MM.1S (cell line): Measurements from ENCODE around the gene GRPEL1.

Source experiments
- DNase-seq: peaks from one replicate; pipeline ENCODE4 v3.0.0-alpha.2; 2015
- H2AFZ ChIP-seq: fragments of 300-600 bp; sonication (generic); 2 replicates; pipeline ENCODE4 v1.6.0; 2016; ENCODE audit warnings: antibody characterized with exemption, low read length
- H3F3A ChIP-seq: fragments of 300-600 bp; sonication (generic); 2 replicates; pipeline ENCODE4 v1.6.1; 2016; ENCODE audit warnings: mild to moderate bottlenecking, antibody characterized with exemption, low read length, moderate library complexity, mixed read lengths; ENCODE audit not compliant: insufficient read depth
- H3K27ac ChIP-seq: fragments of 300-600 bp; sonication (generic); 2 replicates; pipeline ENCODE4 v1.5.1; 2016; ENCODE audit warnings: mild to moderate bottlenecking, low read length
- H3K27me3 ChIP-seq: fragments of 300-600 bp; sonication (generic); replicated peaks from 2 replicates; pipeline ENCODE4 v1.6.0; 2016; ENCODE audit warnings: low read length; ENCODE audit not compliant: insufficient read depth
- H3K36me3 ChIP-seq: fragments of 300-600 bp; sonication (generic); replicated peaks from 2 replicates; pipeline ENCODE4 v1.6.1; 2016; ENCODE audit warnings: mild to moderate bottlenecking, low read length, mixed read lengths; ENCODE audit not compliant: insufficient read depth
- H3K4me1 ChIP-seq: fragments of 300-600 bp; sonication (generic); 2 replicates; pipeline ENCODE4 v1.6.1; 2016; ENCODE audit warnings: low read length, mixed read lengths
- H3K4me2 ChIP-seq: fragments of 300-600 bp; sonication (generic); 2 replicates; pipeline ENCODE4 v1.6.0; 2016; ENCODE audit warnings: low read depth, low read length
- H3K4me3 ChIP-seq: fragments of 300-600 bp; sonication (generic); 2 replicates; pipeline ENCODE4 v1.5.1; 2016; ENCODE audit warnings: low read length, mixed read lengths
- H3K79me2 ChIP-seq: fragments of 300-600 bp; sonication (generic); 2 replicates; pipeline ENCODE4 v1.6.1; 2016; ENCODE audit warnings: mixed run types, low read length, mixed read lengths
- H3K9ac ChIP-seq: fragments of 300-600 bp; sonication (generic); 2 replicates; pipeline ENCODE4 v1.6.1; 2016; ENCODE audit warnings: low read length, mixed read lengths
- H3K9me2 ChIP-seq: fragments of 300-600 bp; sonication (generic); replicated peaks from 2 replicates; pipeline ENCODE4 v1.6.1; 2016; ENCODE audit warnings: mild to moderate bottlenecking, low read length, mixed read lengths; ENCODE audit not compliant: insufficient read depth
- H3K9me3 ChIP-seq: fragments of 300-600 bp; sonication (generic); replicated peaks from 2 replicates; pipeline ENCODE4 v1.6.1; 2016; ENCODE audit warnings: mild to moderate bottlenecking, low read length, mixed read lengths; ENCODE audit not compliant: insufficient read depth
- H4K20me1 ChIP-seq: fragments of 300-600 bp; sonication (generic); 2 replicates; pipeline ENCODE4 v1.6.1; 2016; ENCODE audit warnings: mild to moderate bottlenecking, low read length, moderate library complexity, mixed read lengths; ENCODE audit not compliant: insufficient read depth
- EZH2 ChIP-seq: fragments of 300-600 bp; sonication (generic); optimal IDR thresholded peaks from 2 replicates; pipeline ENCODE3; 2017; ENCODE audit warnings: low read depth, mild to moderate bottlenecking, antibody characterized with exemption, low read length, mixed read lengths
- EZH2phosphoT487 ChIP-seq: fragments of 300-600 bp; sonication (generic); IDR thresholded peaks from 2 replicates; pipeline ENCODE4 v1.6.1; 2018; ENCODE audit warnings: antibody characterized with exemption, low read length
- TF ChIP-seq, protein P1 (sequence below): fragments of 300-600 bp; sonication (generic); IDR thresholded peaks from 2 replicates; pipeline ENCODE4 v1.5.1; 2016; ENCODE audit warnings: antibody characterized with exemption, low read length, mixed read lengths

Gene GRPEL1

DNA sequence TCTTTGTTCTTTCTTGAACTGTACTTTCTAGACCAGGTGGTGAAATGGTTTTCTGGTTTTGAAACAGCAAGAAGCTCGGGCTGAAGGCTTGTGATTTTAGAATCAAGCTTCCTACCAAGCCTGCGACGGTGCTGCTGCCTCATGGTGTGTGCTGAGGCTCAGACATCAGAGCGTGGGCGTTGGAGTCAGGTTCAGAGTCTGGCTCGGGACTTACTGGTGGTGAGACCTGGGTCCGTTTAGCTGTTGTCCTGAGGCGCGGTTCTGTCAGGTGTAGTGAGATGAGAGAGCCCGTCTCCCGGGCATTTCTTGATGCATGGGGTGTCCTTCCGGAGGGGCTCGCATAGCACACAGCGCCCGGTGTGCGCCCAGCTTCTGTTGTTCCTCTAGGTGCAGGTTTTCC is 44.4 kb downstream of the GRPEL1 start:
- H3K9ac ChIP-seq: no peak overlapping the region
- no peak overlapping the region for H3K4me2 ChIP-seq
- H3K27ac ChIP-seq: no peak overlapping the region
- H4K20me1 ChIP-seq: no peaks in the 10 kb centered on the region
- TF ChIP-seq EZH2phosphoT487: no peak
- no peak for TF ChIP-seq EZH2
- TF ChIP-seq, protein P1, sequence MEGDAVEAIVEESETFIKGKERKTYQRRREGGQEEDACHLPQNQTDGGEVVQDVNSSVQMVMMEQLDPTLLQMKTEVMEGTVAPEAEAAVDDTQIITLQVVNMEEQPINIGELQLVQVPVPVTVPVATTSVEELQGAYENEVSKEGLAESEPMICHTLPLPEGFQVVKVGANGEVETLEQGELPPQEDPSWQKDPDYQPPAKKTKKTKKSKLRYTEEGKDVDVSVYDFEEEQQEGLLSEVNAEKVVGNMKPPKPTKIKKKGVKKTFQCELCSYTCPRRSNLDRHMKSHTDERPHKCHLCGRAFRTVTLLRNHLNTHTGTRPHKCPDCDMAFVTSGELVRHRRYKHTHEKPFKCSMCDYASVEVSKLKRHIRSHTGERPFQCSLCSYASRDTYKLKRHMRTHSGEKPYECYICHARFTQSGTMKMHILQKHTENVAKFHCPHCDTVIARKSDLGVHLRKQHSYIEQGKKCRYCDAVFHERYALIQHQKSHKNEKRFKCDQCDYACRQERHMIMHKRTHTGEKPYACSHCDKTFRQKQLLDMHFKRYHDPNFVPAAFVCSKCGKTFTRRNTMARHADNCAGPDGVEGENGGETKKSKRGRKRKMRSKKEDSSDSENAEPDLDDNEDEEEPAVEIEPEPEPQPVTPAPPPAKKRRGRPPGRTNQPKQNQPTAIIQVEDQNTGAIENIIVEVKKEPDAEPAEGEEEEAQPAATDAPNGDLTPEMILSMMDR: no peak
- H2AFZ ChIP-seq: no peak overlapping the region
- H3K27me3 ChIP-seq: no peaks in the 10 kb centered on the region
- no peak for DNase-seq
- peaks cover 24% of the 10 kb centered on the region for H3K79me2 ChIP-seq
- H3K9me3 ChIP-seq: no peaks in the 10 kb centered on the region
- H3K4me3 ChIP-seq: no peak overlapping the region
- H3K9me2 ChIP-seq: no peaks in the 10 kb centered on the region
- no peaks in the 10 kb centered on the region for H3F3A ChIP-seq
- H3K4me1 ChIP-seq: no peaks in the 10 kb centered on the region
- peaks cover 5% of the 10 kb centered on the region for H3K36me3 ChIP-seq

DNA sequence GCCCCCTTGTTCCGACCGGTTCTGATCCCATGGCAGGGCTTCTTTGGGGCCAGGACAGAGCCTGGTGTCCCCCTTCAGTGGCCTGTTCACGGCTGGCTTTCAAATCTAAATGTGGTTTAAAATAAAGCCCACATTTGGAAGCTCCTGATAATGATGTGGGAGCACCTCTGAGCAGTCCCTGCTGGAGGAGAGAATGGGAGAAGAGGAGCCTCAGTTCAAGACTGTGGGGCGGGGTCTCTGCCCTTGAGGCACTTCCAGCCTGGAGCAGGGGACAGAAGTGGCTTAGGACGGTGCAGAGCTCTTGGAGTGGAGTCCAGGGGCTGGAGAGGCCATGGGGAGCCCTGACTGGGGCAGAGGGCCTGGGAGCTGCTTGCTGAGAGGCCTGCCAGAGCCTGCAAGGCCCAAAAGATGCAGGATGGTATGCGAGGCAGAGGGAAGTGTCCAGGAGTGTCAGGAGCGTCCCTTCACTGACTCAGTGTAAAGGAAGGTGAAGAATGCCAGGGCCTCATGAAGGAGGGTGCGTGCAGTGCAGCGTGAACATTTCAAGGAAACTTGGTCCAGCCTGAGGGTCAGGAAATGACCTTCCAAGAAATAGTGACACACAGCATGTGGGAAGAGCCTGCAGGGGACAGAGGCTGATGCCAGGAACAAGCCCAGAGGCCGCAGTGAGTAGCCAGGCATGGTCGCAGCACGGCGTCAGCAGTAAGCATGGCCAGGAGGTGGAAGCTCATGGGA is 45.8 kb downstream of the GRPEL1 start:
- no peaks in the 10 kb centered on the region for H3K9me2 ChIP-seq
- no peaks in the 10 kb centered on the region for H3K9me3 ChIP-seq
- H3K4me3 ChIP-seq: no peak overlapping the region
- TF ChIP-seq EZH2: no peak
- TF ChIP-seq, protein P1: no peak
- TF ChIP-seq EZH2phosphoT487: no peak
- no peaks in the 10 kb centered on the region for H4K20me1 ChIP-seq
- peaks cover 38% of the 10 kb centered on the region for H3K79me2 ChIP-seq
- no peaks in the 10 kb centered on the region for H3F3A ChIP-seq
- no peak overlapping the region for H2AFZ ChIP-seq
- H3K9ac ChIP-seq: no peak overlapping the region
- H3K36me3 ChIP-seq: peaks cover 7% of the 10 kb centered on the region
- H3K4me2 ChIP-seq: no peak overlapping the region
- no peak overlapping the region for H3K27ac ChIP-seq
- no peaks in the 10 kb centered on the region for H3K27me3 ChIP-seq
- H3K4me1 ChIP-seq: no peaks in the 10 kb centered on the region
- DNase-seq: no peak

DNA sequence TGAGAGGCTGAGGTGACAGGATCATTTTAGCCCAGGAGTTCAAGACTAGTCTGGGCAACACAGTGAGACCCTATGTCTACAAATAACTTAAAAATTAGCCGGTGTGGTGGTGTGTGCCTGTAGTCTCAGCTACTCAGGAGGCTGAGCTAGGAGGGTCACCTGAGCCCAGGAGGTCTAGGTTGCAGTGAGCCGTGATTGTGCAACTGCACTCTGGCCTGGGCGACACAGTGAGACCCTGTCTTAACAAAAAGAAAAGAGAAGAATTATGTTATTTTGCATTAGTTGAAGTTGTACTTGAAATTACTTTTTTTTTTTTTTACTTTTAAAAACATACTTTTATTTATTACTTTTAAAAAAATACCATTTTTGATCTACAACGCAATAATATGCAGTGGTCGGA is 46.5 kb downstream of the GRPEL1 start:
- no peak overlapping the region for H3K9ac ChIP-seq
- no peaks in the 10 kb centered on the region for H3K4me1 ChIP-seq
- H3K79me2 ChIP-seq: peaks cover 43% of the 10 kb centered on the region
- H4K20me1 ChIP-seq: no peaks in the 10 kb centered on the region
- no peaks in the 10 kb centered on the region for H3K9me3 ChIP-seq
- H3K27ac ChIP-seq: no peak overlapping the region
- no peaks in the 10 kb centered on the region for H3F3A ChIP-seq
- no peaks in the 10 kb centered on the region for H3K9me2 ChIP-seq
- DNase-seq: no peak
- H3K27me3 ChIP-seq: no peaks in the 10 kb centered on the region
- TF ChIP-seq EZH2 (no peak), EZH2phosphoT487 (no peak)
- peaks cover 7% of the 10 kb centered on the region for H3K36me3 ChIP-seq
- no peak overlapping the region for H3K4me3 ChIP-seq
- no peak overlapping the region for H3K4me2 ChIP-seq
- no peak overlapping the region for H2AFZ ChIP-seq

DNA sequence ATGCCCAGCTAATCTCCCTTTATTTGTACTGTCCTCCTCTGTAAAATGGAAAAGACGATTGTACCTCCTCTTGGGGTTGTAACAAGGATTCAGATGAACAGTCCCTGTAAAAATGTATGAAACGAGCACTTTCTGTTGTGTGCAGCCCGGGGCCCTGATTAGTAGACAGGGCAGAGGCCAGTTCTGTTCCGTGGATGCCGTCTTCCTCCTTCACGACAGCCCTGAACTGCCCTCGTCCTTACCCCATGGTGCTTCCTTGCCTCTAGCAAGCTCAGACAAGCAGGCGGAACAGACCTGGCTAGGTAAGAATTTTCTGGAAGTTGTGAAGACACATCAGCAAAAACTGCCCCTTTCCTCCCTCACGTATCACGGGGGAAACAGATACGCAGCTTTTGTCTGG is 47.0 kb downstream of the GRPEL1 start:
- TF ChIP-seq EZH2 (no peak), EZH2phosphoT487 (no peak)
- no peaks in the 10 kb centered on the region for H3K9me3 ChIP-seq
- H3K36me3 ChIP-seq: peaks cover 7% of the 10 kb centered on the region
- no peaks in the 10 kb centered on the region for H3K9me2 ChIP-seq
- no peaks in the 10 kb centered on the region for H3K4me1 ChIP-seq
- H3K4me3 ChIP-seq: no peak overlapping the region
- no peak overlapping the region for H3K4me2 ChIP-seq
- H3K79me2 ChIP-seq: peaks cover 48% of the 10 kb centered on the region
- H3K27ac ChIP-seq: no peak overlapping the region
- no peaks in the 10 kb centered on the region for H3F3A ChIP-seq
- no peak overlapping the region for H3K9ac ChIP-seq
- H4K20me1 ChIP-seq: no peaks in the 10 kb centered on the region
- H3K27me3 ChIP-seq: no peaks in the 10 kb centered on the region
- DNase-seq: no peak
- H2AFZ ChIP-seq: no peak overlapping the region
